Epithelial cell of esophagus (primary cell): ENCODE measurements around the gene B4GALNT4.
"Not testable (repeated sequence)": the region's sequence is repeated elsewhere in the genome, so short reads cannot be mapped to it uniquely, and the experiment has no call there.

ENCODE experiments used
- DNase-seq: peaks from one replicate; pipeline ENCODE4 v3.0.0; 2010; ENCODE audit warnings: low read depth
- H3K4me3 ChIP-seq: 2 replicates; pipeline ENCODE4 v1.5.1; 2011; ENCODE audit warnings: mild to moderate bottlenecking, low read length, control low read depth
- CTCF ChIP-seq: IDR thresholded peaks from 2 replicates; pipeline ENCODE4 v1.5.1; 2011; ENCODE audit warnings: low read depth, mild to moderate bottlenecking, low read length, control low read depth, inconsistent platforms; ENCODE audit not compliant: insufficient read depth; ENCODE audit errors: missing control alignments

Gene B4GALNT4

GRCh38 chr11:326842-327580 lies 42.3 kb upstream of the B4GALNT4 start:
- TF ChIP-seq CTCF = no peak
- no peak for DNase-seq
- no peak overlapping the region for H3K4me3 ChIP-seq

GRCh38 chr11:327581-327923 lies 41.7 kb upstream of the B4GALNT4 start:
- no peak for TF ChIP-seq CTCF
- DNase-seq = no peak

GRCh38 chr11:328012-328411 lies 41.3 kb upstream of the B4GALNT4 start:
- TF ChIP-seq CTCF = no peak
- DNase-seq = no peak
- H3K4me3 ChIP-seq = no peak overlapping the region

More at GRCh38 chr11:327581-327923, 41.7 kb upstream of the B4GALNT4 start:
- H3K4me3 ChIP-seq = no peak overlapping the region

- not testable (repeated sequence) for DNase-seq, H3K4me3 ChIP-seq
Observed at GRCh38 chr11:328516-329100, 40.7 kb upstream of the B4GALNT4 start.

- TF ChIP-seq CTCF = no peak
- no peak for DNase-seq
- H3K4me3 ChIP-seq = no peak overlapping the region
Observed at GRCh38 chr11:329886-330253, 39.4 kb upstream of the B4GALNT4 start.

- no peak for TF ChIP-seq CTCF
- DNase-seq = no peak
- H3K4me3 ChIP-seq = no peak overlapping the region
Observed at GRCh38 chr11:330307-330693, 39.0 kb upstream of the B4GALNT4 start.

- no peak for DNase-seq
- no peak for TF ChIP-seq CTCF
- no peak overlapping the region for H3K4me3 ChIP-seq
Observed at GRCh38 chr11:330694-331357, 38.5 kb upstream of the B4GALNT4 start.
